ENCODE results near the gene AARS2.

GRCh38 chr6:44278774-44279697 is 34.1 kb downstream of the AARS2 start:
- TF ChIP-seq CTCF (IDR thresholded peaks at IDR 0.05) (no peak), POLR2A (IDR thresholded peaks at IDR 0.05) (no peak)

All from uterus (tissue), 2 donors.